Stomach (tissue), 9 donors: ENCODE results near the gene TESK2. TPM values are rescaled to one million over a fixed set of nuclear protein-coding genes. Genes with fewer than 3 reads are reported as not detected.

Source experiments
- DNase-seq, 2 donors: peaks; one replicate each; pipeline versions ENCODE4 v3.0.0 to v3.0.0-alpha.2; 2013 to 2019
- H3K27ac ChIP-seq, 5 donors: fragments of 200-600 bp in 4 of 5; sonication (generic) in 4 of 5; one replicate each; pipeline ENCODE4 v1.5.1; 2013 to 2019; ENCODE audit warnings: mild to moderate bottlenecking in 1 of 5, moderate library complexity in 1 of 5
- H3K27me3 ChIP-seq, 3 donors: fragments of 200-600 bp; sonication (generic); one replicate each; pipeline ENCODE4 v1.5.1; 2017 to 2019; ENCODE audit warnings: mixed run types in 1 of 3
- H3K36me3 ChIP-seq, 4 donors: fragments of 200-600 bp; sonication (generic); 1 replicate in 3 of 4; 2 replicates in 1 of 4; pipeline ENCODE4 v1.5.1; 2016 to 2019
- H3K4me1 ChIP-seq, 4 donors: fragments of 200-600 bp; sonication (generic); one replicate each; pipeline ENCODE4 v1.5.1; 2016 to 2019
- H3K4me3 ChIP-seq, 4 donors: fragments of 200-600 bp; sonication (generic) in 3 of 4; one replicate each; pipeline ENCODE4 v1.5.1; 2016 to 2019; ENCODE audit warnings: mild to moderate bottlenecking in 1 of 4
- H3K9me3 ChIP-seq, 4 donors: fragments of 200-600 bp; sonication (generic); one replicate each; pipeline ENCODE4 v1.5.1; 2016 to 2019
- EP300 ChIP-seq: sonication (generic); formaldehyde crosslinking; IDR thresholded peaks from one replicate; pipeline ENCODE4 v1.6.1; 2017; ENCODE audit warnings: antibody characterized with exemption
- POLR2A ChIP-seq, 4 donors: fragments of 450-650 bp; IDR thresholded peaks; one replicate each; pipeline ENCODE4 v1.6.1; 2016; ENCODE audit warnings: antibody characterized with exemption in 4 of 4, control low read depth in 2 of 4, mild to moderate bottlenecking in 1 of 4, moderate library complexity in 1 of 4
- POLR2AphosphoS5 ChIP-seq, 3 donors: sonication (generic); formaldehyde crosslinking; IDR thresholded peaks; one replicate each; pipeline ENCODE4 v1.6.1; 2016; ENCODE audit warnings: antibody characterized with exemption in 3 of 3
- WGBS, 5 donors: extraction: QIAGEN DNeasy Blood & Tissue Kit in 3 of 5; methylation state at CpG; one replicate each; pipeline versions ENCODE4 v1.1.5 to v1.1.7; 2013 to 2018; 5-methylcytosine and 5-hydroxymethylcytosine counted together
- intact Hi-C: fragments of 100-400 bp; cut with DNase I; formaldehyde crosslinking; loops from one replicate; pipeline ENCODE4 v1.15.1; 2023; ENCODE audit warnings: low total_unique reads
- polyA plus RNA-seq, 3 donors: library from polyadenylated mRNA; stranded (reverse); fragments of 200-250 nt; gene quantifications; one replicate each; pipeline ENCODE4 v1.2.3, GENCODE V29; 2013
- total RNA-seq, 5 donors: library from RNA; depleted of rRNA; stranded (reverse); fragments of >200 nt; gene quantifications; one replicate each; pipeline versions ENCODE4 v1.1.0 to v1.2.3, GENCODE V29; 2014 to 2016
- TF ChIP-seq, protein P1 (sequence below), 7 experiments: fragments of 450-650 bp in 4 of 7; fragments of 200-600 bp in 3 of 7; sonication (generic) in 3 of 7; IDR thresholded peaks; one replicate each; pipeline ENCODE4 v1.5.1; 2016 to 2019; ENCODE audit warnings: antibody characterized with exemption in 7 of 7, control low read depth in 2 of 7, mild to moderate bottlenecking in 1 of 7
- donor health status: healthy with polysubstance abuse.
- donor health status: Bipolar disorder and iron deficiency.
- donor health status: healthy.

The TESK2 gene
- total and polyA plus RNA-seq, 8 donors: 2.8 to 11.2 (median 4.0) TPM; not detected in 1

DNA sequence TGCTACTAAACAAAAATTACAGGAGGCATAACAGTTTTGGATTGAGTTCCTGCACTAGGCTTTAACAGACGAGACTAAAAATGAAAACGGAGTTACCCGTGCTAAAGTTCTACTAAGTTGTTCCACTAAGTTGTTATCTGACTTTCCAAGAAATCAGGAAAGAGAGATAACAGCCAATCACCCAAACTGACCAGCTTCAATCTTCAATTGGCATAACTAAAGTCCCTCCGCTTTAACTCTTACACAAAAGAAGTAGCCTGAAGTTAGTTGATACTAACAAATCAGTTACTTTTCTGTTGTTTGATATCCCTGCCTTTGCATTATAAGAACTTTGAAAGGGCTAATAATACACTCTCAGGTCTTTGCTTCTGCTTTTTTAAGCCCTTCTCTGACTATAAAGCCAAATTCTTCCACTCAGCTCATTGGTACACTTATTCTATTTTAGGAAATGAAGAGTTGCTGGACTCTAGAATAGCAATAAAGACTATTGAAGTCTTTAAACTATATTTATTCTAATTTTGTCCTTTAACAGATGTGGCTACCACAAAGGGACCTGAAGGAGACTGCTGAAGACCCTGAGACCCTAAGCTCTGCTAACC, 61.3 kb downstream of the TESK2 start:
- TF ChIP-seq, protein P1, sequence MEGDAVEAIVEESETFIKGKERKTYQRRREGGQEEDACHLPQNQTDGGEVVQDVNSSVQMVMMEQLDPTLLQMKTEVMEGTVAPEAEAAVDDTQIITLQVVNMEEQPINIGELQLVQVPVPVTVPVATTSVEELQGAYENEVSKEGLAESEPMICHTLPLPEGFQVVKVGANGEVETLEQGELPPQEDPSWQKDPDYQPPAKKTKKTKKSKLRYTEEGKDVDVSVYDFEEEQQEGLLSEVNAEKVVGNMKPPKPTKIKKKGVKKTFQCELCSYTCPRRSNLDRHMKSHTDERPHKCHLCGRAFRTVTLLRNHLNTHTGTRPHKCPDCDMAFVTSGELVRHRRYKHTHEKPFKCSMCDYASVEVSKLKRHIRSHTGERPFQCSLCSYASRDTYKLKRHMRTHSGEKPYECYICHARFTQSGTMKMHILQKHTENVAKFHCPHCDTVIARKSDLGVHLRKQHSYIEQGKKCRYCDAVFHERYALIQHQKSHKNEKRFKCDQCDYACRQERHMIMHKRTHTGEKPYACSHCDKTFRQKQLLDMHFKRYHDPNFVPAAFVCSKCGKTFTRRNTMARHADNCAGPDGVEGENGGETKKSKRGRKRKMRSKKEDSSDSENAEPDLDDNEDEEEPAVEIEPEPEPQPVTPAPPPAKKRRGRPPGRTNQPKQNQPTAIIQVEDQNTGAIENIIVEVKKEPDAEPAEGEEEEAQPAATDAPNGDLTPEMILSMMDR (IDR thresholded peaks at IDR 0.05): no peak
- TF ChIP-seq EP300 (no peak), POLR2A (IDR thresholded peaks at IDR 0.05) (no peak), POLR2AphosphoS5 (IDR thresholded peaks at IDR 0.05) (no peak)
- DNase-seq: no peak
- no peak overlapping the region for H3K27ac ChIP-seq
- no peaks in the 10 kb centered on the region for H3K27me3 ChIP-seq
- H3K4me3 ChIP-seq: no peak overlapping the region
- intact Hi-C loops: no loop called here
- no peaks in the 10 kb centered on the region for H3K9me3 ChIP-seq
- no peaks in the 10 kb centered on the region for H3K36me3 ChIP-seq
- 20 to 47% (median 25%) methylated on average over 4 of the region's 4 CpGs for WGBS, 5 donors
- H3K4me1 ChIP-seq: peaks cover 0 to 9% (median 3%) of the 10 kb centered on the region in 4 donors

DNA sequence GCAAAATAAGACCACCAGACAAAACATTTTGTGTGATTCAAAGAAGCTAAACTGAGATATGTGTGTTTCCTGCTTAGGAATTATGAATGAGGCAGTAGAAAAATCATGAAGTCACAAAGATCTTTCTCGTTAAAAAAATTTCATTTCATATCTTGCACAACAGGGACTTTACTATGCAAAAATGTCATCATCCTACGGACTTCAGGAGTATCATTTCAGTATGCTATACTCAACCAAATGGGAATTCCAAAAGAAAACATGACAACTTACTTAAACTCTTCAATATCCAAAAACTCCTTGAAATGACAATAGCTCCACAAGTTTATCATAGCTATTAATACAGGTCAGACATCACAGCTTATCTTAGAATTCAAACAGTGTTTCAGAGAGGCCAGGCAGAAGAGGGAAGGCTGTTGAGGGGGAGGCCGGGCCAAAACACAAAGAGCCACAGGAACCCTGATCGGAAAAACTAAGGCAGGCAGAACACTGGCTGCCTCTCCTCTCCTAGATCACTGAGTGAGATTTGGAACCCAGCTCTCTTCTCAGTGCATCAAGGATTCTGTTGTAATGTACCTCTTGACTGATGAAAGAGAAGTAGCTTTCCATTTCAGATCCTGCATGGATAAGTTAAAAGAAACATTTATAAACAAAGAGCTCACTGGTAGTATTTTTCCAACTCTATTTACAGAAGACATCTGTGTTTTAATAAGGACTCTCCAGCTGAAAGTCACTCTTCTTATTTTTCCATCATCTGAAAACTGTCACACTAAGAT, 66.9 kb downstream of the TESK2 start:
- Histone ChIP-seq H3K27me3 (no peaks in the 10 kb centered on the region), H3K36me3 (peaks cover 0 to 7% (median 0%) of the 10 kb centered on the region in 4 donors), H3K9me3 (peaks cover 0 to 6% (median 0%) of the 10 kb centered on the region in 4 donors), H3K4me3 (no peak overlapping the region), H3K4me1 (peaks cover 0 to 7% (median 0%) of the 10 kb centered on the region in 4 donors), H3K27ac (no peak overlapping the region)
- intact Hi-C loops: no loop called here
- DNase-seq: no peak
- 56 to 70% (median 62%) methylated on average over 4 of the region's 4 CpGs for WGBS, 5 donors
- TF ChIP-seq POLR2A (IDR thresholded peaks at IDR 0.05): no peak
- TF ChIP-seq POLR2AphosphoS5 (IDR thresholded peaks at IDR 0.05): no peak
- TF ChIP-seq EP300: no peak
- TF ChIP-seq, protein P1 (IDR thresholded peaks at IDR 0.05): no peak

DNA sequence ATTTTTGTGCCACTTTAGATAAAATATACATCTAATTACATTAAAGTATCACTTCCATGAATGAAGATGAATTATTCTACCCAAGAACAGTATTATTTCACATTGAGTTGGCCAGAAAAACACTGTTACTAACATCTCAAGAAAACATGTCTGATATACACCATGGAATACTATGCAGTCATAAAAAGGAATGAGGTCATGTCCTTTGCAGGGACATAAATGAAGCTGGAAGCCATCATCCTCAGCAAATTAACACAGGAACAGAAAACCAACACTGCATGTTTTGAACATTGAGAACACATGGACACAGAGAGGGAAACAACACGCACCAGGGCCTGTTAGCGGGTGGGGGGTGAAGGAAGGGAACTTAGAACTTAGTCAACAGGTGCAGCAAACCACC, 69.0 kb downstream of the TESK2 start:
- Histone ChIP-seq H3K27me3 (no peaks in the 10 kb centered on the region), H3K4me1 (peaks cover 0 to 7% (median 0%) of the 10 kb centered on the region in 4 donors), H3K4me3 (no peak overlapping the region), H3K27ac (no peak overlapping the region), H3K9me3 (peaks cover 0 to 6% (median 0%) of the 10 kb centered on the region in 4 donors), H3K36me3 (peaks cover 0 to 7% (median 0%) of the 10 kb centered on the region in 4 donors)
- TF ChIP-seq POLR2AphosphoS5 (IDR thresholded peaks at IDR 0.05) (no peak), EP300 (no peak), POLR2A (IDR thresholded peaks at IDR 0.05) (no peak)
- TF ChIP-seq, protein P1 (IDR thresholded peaks at IDR 0.05): no peak
- 92 to 100% (median 98%) methylated on average over 2 of the region's 2 CpGs for WGBS, 5 donors
- intact Hi-C loops: no loop called here
- no peak for DNase-seq

DNA sequence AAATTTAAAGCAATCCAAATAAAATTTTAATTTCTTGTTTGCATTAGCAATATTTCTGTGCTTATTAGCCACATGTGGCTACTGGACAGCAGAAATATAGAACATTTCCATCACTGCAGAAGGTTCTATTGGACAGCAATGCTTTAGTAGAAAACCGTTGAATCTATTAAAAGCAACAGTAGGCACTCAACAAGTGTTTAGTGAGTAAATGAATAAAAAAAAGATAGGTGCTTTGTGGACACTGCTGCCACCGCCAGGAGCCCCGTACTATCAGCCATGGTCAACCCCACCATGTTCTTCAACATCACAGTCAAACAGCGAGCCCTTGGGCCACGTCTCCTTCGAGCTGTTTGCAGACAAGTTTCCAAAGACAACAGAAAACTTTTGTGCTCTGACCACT, 76.2 kb downstream of the TESK2 start:
- no peak for DNase-seq
- Histone ChIP-seq H3K9me3 (no peaks in the 10 kb centered on the region), H3K36me3 (no peaks in the 10 kb centered on the region), H3K4me1 (peaks cover 0 to 26% (median 8%) of the 10 kb centered on the region in 4 donors), H3K4me3 (no peak overlapping the region), H3K27me3 (no peaks in the 10 kb centered on the region), H3K27ac (no peak overlapping the region)
- 73 to 82% (median 75%) methylated on average over 6 of the region's 6 CpGs for WGBS, 5 donors
- intact Hi-C loops: no loop called here
- TF ChIP-seq, protein P1 (IDR thresholded peaks at IDR 0.05): no peak
- no peak for TF ChIP-seq POLR2AphosphoS5 (IDR thresholded peaks at IDR 0.05)
- TF ChIP-seq POLR2A (IDR thresholded peaks at IDR 0.05): no peak
- TF ChIP-seq EP300: no peak
